Vagina (tissue), 2 donors: ENCODE data around the gene ERBB4.

Experiments
- CTCF ChIP-seq, 3 experiments: fragments of 450-650 bp in 2 of 3; fragments of 200-600 bp in 1 of 3; sonication (generic) in 1 of 3; IDR thresholded peaks; one replicate each; pipeline ENCODE4 v1.5.1; 2017 to 2019; ENCODE audit warnings: antibody characterized with exemption in 3 of 3, mild to moderate bottlenecking in 2 of 3, moderate library complexity in 2 of 3
- POLR2A ChIP-seq, 2 donors: fragments of 450-650 bp; IDR thresholded peaks; one replicate each; pipeline ENCODE4 v1.6.1; 2017; ENCODE audit warnings: antibody characterized with exemption in 2 of 2, mild to moderate bottlenecking in 2 of 2, moderate library complexity in 2 of 2

GRCh38 chr2:211514049-211514448, 1024.6 kb downstream of the ERBB4 start:
- TF ChIP-seq CTCF (IDR thresholded peaks at IDR 0.05) (no peak), POLR2A (IDR thresholded peaks at IDR 0.05) (no peak)
